UCSD-AML1 (cell line): Measurements from ENCODE around the gene WDR17.
"Not testable (repeated sequence)": the region's sequence is repeated elsewhere in the genome, so short reads cannot be mapped to it uniquely, and the experiment has no call there.

Experiments used
- DNase-seq: peaks from one replicate; lab custom pipeline; 2025; ENCODE audit not compliant: unreplicated experiment; lab: John Stamatoyannopoulos, UW

The WDR17 gene

GRCh38 chr4:176189891-176190795 lies 124.5 kb downstream of the WDR17 start:
- DNase-seq: no peak

GRCh38 chr4:176191974-176192373 lies 126.3 kb downstream of the WDR17 start:
- DNase-seq: no peak

- DNase-seq: no peak
Measured at GRCh38 chr4:176193126-176193525, 127.5 kb downstream of the WDR17 start.

DNA sequence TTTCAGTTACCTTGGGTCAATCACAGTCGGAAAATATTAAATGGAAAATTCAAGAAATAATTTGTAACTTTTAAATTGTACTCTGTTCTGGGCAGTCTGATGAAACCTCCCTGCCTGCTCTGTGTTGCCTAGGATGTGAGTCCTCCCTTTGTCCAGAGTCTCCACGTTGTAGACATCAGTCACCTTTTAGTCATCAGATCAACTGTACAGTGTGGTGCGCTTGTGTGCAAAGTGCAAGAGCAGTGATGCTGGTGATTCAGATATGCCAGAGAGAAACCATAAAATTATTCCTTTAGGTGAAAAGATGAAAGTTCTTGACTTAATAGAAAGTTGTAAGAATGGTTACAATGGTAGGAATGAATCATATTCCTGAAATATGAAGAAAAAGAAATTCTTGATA lies 128.3 kb downstream of the WDR17 start:
- DNase-seq: no peak

DNA sequence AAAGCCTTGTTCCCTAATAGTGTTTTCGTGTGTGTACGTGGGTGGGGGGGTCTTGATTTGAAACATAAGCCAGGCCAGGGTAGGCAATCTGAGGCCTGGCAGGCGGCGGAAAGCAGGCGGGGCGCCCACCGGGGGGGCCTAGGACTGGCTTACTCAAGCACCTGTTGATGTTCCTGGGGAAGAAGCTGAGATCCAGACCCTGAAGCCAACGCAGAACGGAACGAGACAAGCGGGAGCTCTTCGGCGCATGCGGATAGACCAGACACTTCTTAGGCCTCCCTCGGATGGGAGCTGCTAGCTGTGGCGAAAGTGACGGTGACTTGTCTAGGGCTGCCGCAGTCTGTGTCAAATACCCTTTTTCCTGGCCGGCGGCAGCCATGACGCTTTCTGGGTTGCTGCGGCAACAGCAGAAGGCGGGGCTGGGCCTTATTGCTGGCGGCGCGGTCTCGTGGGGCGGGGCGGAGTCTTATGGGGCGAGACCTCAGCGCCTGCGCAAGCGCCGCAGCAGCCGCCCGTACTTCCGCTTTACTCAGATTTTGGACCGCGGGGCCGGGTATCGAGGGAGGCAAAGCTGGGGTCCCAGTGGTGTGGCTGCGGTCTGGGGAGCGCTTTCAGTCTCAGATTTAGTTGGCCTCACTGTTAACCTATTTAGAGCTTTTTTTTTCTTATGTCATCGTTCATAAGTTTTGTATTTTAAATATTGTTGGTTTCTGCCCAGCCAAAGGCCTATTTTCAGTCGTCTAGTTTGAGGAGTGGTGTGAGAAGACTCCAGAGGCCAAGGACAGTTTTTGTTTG lies 129.7 kb downstream of the WDR17 start, which contains the start of gene SPATA4:
SPATA4 (minus strand) TSS at position 402 of the 795 bp plus-strand sequence; CDS start at position 379, 23 bp downstream.
- DNase-seq: peak; percentile 89

DNA sequence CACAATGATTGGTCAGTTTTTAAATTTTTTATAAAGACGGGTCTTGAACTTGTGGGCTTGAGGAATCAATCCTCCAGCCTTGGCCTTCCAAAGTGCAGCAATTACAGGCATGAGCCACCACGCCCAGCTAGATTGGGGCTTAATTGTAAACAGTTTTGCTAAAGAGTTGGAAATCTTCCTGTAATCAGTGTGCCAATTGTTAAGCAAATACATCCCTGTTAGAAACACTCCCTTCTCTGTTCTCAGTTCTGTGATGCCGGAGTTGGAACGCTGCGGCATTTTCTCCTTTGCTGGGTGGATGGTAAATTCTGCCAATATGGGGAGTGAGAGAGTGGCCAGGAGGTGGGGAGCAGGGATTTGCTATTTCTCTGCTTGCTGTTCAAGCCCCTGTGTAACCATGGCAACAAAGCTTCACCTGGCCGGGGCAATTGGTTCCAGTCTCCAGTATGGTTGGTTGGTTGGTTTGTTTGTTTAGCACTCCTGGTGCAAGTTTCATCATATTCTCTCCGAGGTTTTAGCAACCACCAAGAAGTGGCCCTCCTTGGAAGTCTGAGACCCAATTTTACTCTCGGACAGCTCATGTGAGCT lies 132.8 kb downstream of the WDR17 start:
- no peak for DNase-seq

GRCh38 chr4:176205299-176205698 lies 139.7 kb downstream of the WDR17 start:
- DNase-seq: no peak

DNA sequence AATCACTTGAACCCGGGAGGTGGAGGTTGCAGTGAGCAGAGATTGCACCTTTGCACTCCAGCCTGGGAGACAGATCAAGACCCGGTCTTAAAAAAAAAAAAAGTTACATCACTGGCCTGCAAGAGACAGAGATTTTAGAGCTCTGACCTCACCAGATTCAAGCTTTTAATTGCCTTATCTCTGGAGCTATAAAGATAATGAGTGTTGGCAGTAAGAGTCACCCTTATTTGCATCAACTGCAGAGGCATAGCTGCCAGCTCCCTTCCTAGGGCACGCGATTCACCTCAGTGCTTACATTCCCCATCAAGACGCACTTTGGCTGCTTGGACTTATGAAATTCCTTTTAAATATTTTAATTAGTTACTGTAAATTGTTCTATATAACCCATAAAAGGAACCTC lies 142.2 kb downstream of the WDR17 start:
- no peak for DNase-seq

- no peak for DNase-seq
Measured at GRCh38 chr4:176209535-176209934, 143.9 kb downstream of the WDR17 start.

DNA sequence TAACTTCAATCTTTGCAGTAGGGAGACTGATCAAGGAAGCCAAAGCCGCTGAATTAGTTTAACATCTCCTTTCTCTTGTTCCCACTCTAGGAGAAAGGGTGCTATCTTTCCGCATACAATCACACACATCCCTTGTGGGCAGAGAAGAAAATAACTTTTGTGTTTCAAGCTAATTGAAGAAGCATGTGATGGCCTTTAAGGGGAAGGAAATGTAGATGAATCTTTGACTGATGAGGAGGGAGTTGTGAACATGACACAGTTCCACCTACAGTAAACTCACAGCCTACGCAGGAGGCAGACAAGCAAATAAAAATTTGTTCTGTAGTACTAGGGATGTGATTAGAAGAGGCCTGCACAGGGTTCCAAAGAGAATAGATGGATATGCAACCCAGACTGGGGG lies 144.5 kb downstream of the WDR17 start:
- no peak for DNase-seq

GRCh38 chr4:176210579-176211296 lies 145.1 kb downstream of the WDR17 start:
- DNase-seq: no peak

DNA sequence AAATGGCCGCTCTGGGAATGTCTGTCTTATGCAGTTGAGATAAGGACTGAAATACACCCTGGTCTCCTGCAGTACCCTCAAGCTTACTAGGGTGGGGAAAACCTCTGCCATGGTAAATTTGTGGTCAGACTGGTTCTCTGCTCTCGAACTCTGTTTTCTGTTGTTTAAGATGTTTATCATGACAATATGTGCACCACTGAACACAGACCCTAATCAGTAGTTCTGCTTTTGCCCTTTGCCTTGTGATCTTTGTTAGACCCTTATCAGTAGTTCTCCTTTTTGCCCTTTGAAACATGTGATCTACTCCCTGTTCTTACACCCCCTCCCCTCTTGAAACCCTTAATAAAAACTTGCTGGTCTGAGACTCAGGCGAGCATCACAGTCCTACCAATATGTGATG lies 146.7 kb downstream of the WDR17 start:
- DNase-seq: not testable (repeated sequence)

DNA sequence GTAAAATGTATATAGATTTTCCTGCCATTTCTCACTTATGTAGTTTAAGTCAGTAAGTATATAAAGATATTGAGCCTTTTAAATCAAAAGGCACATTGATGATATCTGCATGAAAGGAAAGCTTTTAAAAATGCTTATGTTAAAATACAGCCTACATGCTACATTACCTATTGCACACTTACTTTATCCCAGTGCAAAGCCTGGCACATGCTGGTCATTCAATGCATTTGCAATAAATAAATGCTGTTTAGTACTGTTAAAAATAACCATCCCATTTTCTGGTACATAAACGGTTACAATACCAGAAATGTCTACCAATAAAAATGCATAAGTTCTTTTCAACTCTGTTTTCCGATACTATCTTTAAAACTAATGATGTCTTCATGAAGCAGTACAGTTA lies 151.9 kb downstream of the WDR17 start:
- no peak for DNase-seq

GRCh38 chr4:176222149-176222548 lies 156.5 kb downstream of the WDR17 start:
- DNase-seq: no peak

GRCh38 chr4:176223561-176223960 lies 157.9 kb downstream of the WDR17 start:
- DNase-seq: no peak

GRCh38 chr4:176226736-176227135 lies 161.1 kb downstream of the WDR17 start:
- no peak for DNase-seq

DNA sequence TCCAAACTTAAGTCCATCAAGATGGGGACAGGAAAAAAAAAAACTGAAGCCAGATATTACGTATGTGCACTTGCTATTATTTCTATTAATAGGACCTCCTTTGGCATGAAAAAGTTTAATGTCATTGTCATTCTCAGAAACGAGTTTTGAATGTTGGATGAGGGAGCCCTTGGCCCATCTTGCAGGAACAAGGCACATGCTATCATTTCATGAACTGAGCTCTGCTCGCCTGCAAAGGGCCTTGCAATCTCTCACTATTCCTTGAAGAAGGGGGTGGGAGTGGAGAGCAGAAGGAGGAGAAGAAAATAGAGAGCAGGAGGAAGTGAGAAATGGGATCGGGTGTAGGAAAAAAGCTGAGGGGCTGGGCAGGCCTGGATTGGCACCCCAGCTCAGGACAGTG lies 164.0 kb downstream of the WDR17 start:
- DNase-seq: no peak
